Loucy (cell line): ENCODE results near the gene AGBL4.

Experiments
- EZH2phosphoT487 ChIP-seq: fragments of 200-600 bp; IDR thresholded peaks from 2 replicates; pipeline ENCODE4 v1.6.1; 2018; ENCODE audit warnings: antibody characterized with exemption, mild to moderate bottlenecking, moderate library complexity, borderline replicate concordance
- TF ChIP-seq, protein P1 (sequence below): fragments of 200-600 bp; sonication (generic); conservative IDR thresholded peaks from 2 replicates; pipeline ENCODE4 v1.5.1; 2014; ENCODE audit warnings: mild to moderate bottlenecking, antibody characterized with exemption, low read length

DNA sequence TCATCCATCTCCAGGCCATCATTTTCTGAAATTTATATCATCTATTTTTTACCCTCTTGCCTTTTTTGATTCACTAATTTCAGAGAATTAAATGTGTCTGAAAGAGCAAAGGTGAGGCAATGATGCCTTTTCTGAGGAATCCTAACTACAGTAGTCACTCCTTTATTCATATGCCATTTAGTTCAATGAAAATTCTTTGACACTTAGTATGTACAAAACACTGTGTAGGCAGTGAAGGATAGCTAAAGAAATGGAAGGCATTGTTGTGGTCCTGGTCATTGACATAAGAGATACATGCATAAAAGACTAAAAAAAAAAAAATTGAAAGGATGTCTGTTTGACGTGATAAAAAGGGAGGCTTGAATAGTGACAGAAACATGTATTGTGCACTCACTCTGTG is 1075.2 kb downstream of the AGBL4 start:
- TF ChIP-seq, protein P1, sequence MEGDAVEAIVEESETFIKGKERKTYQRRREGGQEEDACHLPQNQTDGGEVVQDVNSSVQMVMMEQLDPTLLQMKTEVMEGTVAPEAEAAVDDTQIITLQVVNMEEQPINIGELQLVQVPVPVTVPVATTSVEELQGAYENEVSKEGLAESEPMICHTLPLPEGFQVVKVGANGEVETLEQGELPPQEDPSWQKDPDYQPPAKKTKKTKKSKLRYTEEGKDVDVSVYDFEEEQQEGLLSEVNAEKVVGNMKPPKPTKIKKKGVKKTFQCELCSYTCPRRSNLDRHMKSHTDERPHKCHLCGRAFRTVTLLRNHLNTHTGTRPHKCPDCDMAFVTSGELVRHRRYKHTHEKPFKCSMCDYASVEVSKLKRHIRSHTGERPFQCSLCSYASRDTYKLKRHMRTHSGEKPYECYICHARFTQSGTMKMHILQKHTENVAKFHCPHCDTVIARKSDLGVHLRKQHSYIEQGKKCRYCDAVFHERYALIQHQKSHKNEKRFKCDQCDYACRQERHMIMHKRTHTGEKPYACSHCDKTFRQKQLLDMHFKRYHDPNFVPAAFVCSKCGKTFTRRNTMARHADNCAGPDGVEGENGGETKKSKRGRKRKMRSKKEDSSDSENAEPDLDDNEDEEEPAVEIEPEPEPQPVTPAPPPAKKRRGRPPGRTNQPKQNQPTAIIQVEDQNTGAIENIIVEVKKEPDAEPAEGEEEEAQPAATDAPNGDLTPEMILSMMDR = no peak
- TF ChIP-seq EZH2phosphoT487 = no peak
